Activated naive CD4-positive, alpha-beta T cell treated with anti-CD3 and anti-CD28 coated beads, Interleukin-2, amount 50 U/mL, for 72 hours (primary cell): ENCODE results near the gene CNTNAP5. TPM values are rescaled to one million over a fixed set of nuclear protein-coding genes. Genes with fewer than 3 reads are reported as not detected.

Experiments
- ATAC-seq, 2 donors: fragments of 150-1000 bp; cut with Tn5 transposase; 2 replicates each; pipeline ENCODE4 v1.10.0; 2021; ENCODE audit warnings: mild to moderate bottlenecking in 2 of 2, moderate library complexity in 2 of 2
- DNase-seq, 2 donors: peaks; one replicate each; pipeline ENCODE4 v3.0.0; 2021 to 2022; ENCODE audit warnings: low spot score in 2 of 2
- H3K27ac Mint-ChIP-seq, 2 donors: one replicate each; pipeline ENCODE4 v1.8.0; 2022; ENCODE audit warnings: mild to moderate bottlenecking in 2 of 2, mixed read lengths in 2 of 2
- H3K36me3 Mint-ChIP-seq, 2 donors: one replicate each; pipeline ENCODE4 v1.8.0; 2022; ENCODE audit warnings: mixed read lengths in 2 of 2
- H3K9me3 Mint-ChIP-seq, 2 donors: one replicate each; pipeline ENCODE4 v1.8.0; 2022; ENCODE audit warnings: mixed read lengths in 2 of 2
- total RNA-seq, 2 donors: library from RNA; stranded (reverse); gene quantifications; one replicate each; pipeline ENCODE4 v1.2.3, GENCODE V29; 2022

CNTNAP5 gene
- total RNA-seq, 2 donors from 2014 or later, result not detected

GRCh38 chr2:124558277-124558905, 533.3 kb downstream of the CNTNAP5 start:
- DNase-seq, result no peak
- no peak for ATAC-seq
- no peak overlapping the region for H3K27ac Mint-ChIP-seq
- peaks cover 7 to 11% of the 10 kb centered on the region in 2 donors for H3K9me3 Mint-ChIP-seq
- H3K36me3 Mint-ChIP-seq, result peaks cover 0 to 7% of the 10 kb centered on the region in 2 donors

GRCh38 chr2:124559236-124559635, 534.1 kb downstream of the CNTNAP5 start:
- H3K9me3 Mint-ChIP-seq, result peaks cover 12 to 16% of the 10 kb centered on the region in 2 donors

GRCh38 chr2:124560592-124561112, 535.6 kb downstream of the CNTNAP5 start:
- H3K9me3 Mint-ChIP-seq, result peaks cover 12 to 16% of the 10 kb centered on the region in 2 donors
- peaks cover 0 to 7% of the 10 kb centered on the region in 2 donors for H3K36me3 Mint-ChIP-seq
- no peak overlapping the region for H3K27ac Mint-ChIP-seq
- ATAC-seq (no peak), DNase-seq (no peak)

More at GRCh38 chr2:124559236-124559635, 534.1 kb downstream of the CNTNAP5 start:
- no peak for ATAC-seq
- no peak overlapping the region for H3K27ac Mint-ChIP-seq
- DNase-seq, result no peak
- peaks cover 0 to 7% of the 10 kb centered on the region in 2 donors for H3K36me3 Mint-ChIP-seq

DNA sequence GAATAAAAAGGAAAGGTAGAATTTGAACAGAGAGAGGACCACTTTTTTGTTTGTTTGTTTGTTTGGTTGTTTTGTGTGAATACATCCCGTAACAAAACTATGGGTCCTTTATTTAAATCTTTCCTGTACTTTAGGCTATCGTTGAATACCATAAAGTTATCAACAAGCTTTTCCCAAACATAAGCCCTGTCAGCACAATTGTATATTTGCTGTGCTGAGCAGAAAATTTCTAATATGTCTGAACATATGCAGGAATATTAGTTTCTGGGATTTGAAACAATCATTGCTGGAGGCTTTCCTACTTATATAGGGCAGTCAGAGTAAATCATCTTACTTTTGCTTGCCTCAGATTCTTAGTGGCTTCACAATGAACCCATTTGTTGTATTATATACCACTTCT, 536.4 kb downstream of the CNTNAP5 start:
- Mint-ChIP-seq H3K27ac (no peak overlapping the region), H3K36me3 (peaks cover 0 to 7% of the 10 kb centered on the region in 2 donors), H3K9me3 (peaks cover 12 to 16% of the 10 kb centered on the region in 2 donors)
- DNase-seq (no peak), ATAC-seq (no peak)

- no peaks in the 10 kb centered on the region for H3K36me3 Mint-ChIP-seq
- no peak for ATAC-seq
- H3K27ac Mint-ChIP-seq, result no peak overlapping the region
- DNase-seq, result no peak
- peaks cover 5 to 9% of the 10 kb centered on the region in 2 donors for H3K9me3 Mint-ChIP-seq
Measured at GRCh38 chr2:124563426-124563825, 538.3 kb downstream of the CNTNAP5 start.

DNA sequence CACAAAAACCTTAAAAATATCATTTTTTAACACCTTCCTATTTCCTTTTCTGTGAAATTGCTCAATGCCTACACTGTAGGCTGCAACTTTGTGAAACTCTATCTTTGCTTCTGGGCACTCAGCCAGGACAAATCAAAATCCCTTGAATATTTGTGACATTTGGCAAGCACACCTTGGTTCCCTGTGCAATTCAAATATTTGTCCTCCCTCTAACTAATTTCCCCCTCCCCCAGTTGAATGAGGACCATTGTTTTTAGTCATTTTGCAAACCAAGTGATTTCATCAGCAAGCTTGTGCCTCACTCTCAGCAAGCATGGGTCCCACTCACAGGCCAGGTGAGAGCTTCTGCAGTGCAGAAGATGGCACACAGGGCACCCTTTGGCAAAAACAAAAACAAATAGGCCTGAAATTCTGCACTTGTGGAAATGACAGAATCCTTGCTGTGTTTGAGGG, 541.5 kb downstream of the CNTNAP5 start:
- no peak for ATAC-seq
- no peak for DNase-seq
- H3K9me3 Mint-ChIP-seq, result peaks cover 11 to 25% of the 10 kb centered on the region in 2 donors
- H3K36me3 Mint-ChIP-seq, result no peaks in the 10 kb centered on the region
- no peak overlapping the region for H3K27ac Mint-ChIP-seq

DNA sequence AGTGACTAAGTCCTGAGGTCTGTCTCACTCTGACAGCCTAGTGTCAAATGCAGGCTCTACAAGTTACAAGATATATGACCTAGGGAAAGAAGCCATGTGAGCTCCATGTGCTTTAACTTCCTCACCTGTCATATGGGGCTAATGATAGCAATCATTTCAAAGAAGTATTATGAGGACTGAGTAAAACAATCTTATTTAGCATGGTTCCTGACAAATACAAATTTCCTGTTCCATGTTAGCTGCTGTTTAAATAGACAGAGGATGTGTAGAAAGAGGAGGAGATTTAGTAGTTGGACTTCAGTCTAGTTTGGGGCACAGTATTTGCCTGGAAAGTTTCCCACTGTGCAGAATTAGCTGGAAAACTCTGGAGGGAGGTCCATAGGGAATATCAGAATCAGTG, 545.8 kb downstream of the CNTNAP5 start:
- DNase-seq, result no peak
- no peak for ATAC-seq

DNA sequence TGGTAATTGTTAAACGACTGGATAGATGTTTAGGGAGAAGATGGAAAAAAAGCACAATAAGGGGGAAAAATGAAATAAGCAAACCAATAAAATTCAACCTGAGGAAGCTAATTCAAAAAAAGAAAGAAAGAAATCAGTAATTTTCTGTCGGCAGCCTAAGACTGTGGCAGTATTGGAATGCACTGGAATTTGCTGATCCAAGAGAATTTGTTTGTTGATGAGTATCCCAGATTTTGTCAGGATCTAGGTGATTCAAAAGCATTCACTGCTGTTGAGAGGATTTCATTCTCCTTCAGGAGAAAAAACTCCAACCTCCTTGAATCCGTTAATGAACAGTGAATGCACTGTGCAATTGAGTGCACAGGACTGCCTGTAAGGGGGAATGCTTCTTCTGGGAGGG, 546.7 kb downstream of the CNTNAP5 start:
- no peaks in the 10 kb centered on the region for H3K36me3 Mint-ChIP-seq
- DNase-seq (no peak), ATAC-seq (no peak)
- no peak overlapping the region for H3K27ac Mint-ChIP-seq
- H3K9me3 Mint-ChIP-seq, result peaks cover 6 to 20% of the 10 kb centered on the region in 2 donors

More for the DNA sequence above, 545.8 kb downstream of the CNTNAP5 start:
- no peak overlapping the region for H3K27ac Mint-ChIP-seq
- no peaks in the 10 kb centered on the region for H3K36me3 Mint-ChIP-seq
- peaks cover 6 to 20% of the 10 kb centered on the region in 2 donors for H3K9me3 Mint-ChIP-seq

- ATAC-seq, result no peak
- no peak for DNase-seq
- Mint-ChIP-seq H3K36me3 (peaks cover 0 to 6% of the 10 kb centered on the region in 2 donors), H3K27ac (no peak overlapping the region), H3K9me3 (peaks cover 11 to 25% of the 10 kb centered on the region in 2 donors)
Measured at GRCh38 chr2:124572934-124573634, 548.0 kb downstream of the CNTNAP5 start.

DNA sequence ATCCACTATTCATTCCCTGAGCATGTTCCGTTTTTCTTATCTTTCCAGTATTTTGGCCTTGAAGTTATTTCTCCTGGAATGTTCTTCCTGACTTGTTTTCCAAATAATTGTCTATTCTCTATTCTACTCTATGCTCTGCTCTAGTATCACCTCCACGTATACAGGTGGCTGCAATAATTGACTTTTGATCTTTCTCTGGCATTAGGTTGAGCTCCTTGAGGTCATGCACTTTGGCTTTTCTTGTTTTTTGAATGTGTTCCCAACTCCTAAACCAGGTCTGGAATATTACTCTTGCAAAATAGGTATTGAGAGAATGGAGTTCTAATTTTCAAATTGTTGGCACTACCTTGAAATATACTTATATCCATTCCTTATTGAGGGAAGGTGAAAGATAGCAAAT, 550.4 kb downstream of the CNTNAP5 start:
- DNase-seq (no peak), ATAC-seq (no peak)
- peaks cover 7 to 19% of the 10 kb centered on the region in 2 donors for H3K9me3 Mint-ChIP-seq
- H3K36me3 Mint-ChIP-seq, result peaks cover 0 to 6% of the 10 kb centered on the region in 2 donors
- H3K27ac Mint-ChIP-seq, result no peak overlapping the region

- DNase-seq, result no peak
- no peak overlapping the region for H3K27ac Mint-ChIP-seq
- ATAC-seq, result no peak
- H3K36me3 Mint-ChIP-seq, result peaks cover 0 to 6% of the 10 kb centered on the region in 2 donors
- H3K9me3 Mint-ChIP-seq, result peaks cover 14 to 18% of the 10 kb centered on the region in 2 donors
Measured at GRCh38 chr2:124580263-124580662, 555.2 kb downstream of the CNTNAP5 start.

- Mint-ChIP-seq H3K9me3 (peaks cover 13 to 14% of the 10 kb centered on the region in 2 donors), H3K27ac (no peak overlapping the region), H3K36me3 (peaks cover 0 to 3% of the 10 kb centered on the region in 2 donors)
- ATAC-seq (no peak), DNase-seq (no peak)
Measured at GRCh38 chr2:124582387-124582786, 557.3 kb downstream of the CNTNAP5 start.

- Mint-ChIP-seq H3K9me3 (peaks cover 12 to 16% of the 10 kb centered on the region in 2 donors), H3K27ac (no peak overlapping the region), H3K36me3 (no peaks in the 10 kb centered on the region)
- ATAC-seq (no peak), DNase-seq (no peak)
Measured at GRCh38 chr2:124584615-124585014, 559.5 kb downstream of the CNTNAP5 start.

DNA sequence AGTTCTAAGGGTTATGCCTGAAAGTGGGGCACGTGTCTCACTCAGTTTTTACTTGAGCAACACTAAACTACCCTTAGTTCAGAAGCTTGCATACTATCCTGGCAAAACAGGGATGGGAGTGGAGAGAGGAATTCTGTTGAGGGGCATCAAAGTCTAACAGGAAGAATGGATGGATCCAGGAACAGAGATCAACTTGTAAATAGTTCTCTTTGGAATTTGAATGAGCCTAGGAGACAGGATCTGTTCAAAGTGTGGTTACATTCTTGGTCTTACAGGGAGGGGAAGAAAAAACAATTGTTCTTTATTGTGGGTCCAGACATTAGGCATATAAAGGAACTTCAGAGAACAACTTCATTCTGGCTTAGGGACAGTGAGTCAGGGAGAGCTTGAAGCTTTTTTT, 560.2 kb downstream of the CNTNAP5 start:
- Mint-ChIP-seq H3K9me3 (peaks cover 15 to 21% of the 10 kb centered on the region in 2 donors), H3K27ac (no peak overlapping the region), H3K36me3 (no peaks in the 10 kb centered on the region)
- ATAC-seq (no peak), DNase-seq (no peak)

DNA sequence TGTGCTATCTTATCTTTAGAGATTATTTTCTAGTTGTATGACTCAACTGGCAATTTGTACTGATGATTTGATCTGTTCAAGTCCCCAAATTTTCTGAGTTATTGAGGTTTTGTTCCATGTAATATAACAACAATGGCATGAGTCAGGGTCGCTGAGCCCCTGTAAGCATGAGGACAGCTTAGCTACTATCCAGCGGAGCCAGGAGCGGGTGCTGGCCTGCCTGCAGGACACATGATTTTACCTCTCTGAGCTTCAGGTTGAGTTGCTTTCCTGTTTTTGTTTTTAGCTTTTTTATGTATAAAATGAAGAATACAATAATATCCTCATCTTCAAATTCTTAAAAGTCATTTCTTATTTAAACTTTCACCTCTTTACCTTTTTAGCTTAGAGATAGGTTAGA, 561.1 kb downstream of the CNTNAP5 start:
- Mint-ChIP-seq H3K9me3 (peaks cover 11 to 17% of the 10 kb centered on the region in 2 donors), H3K27ac (no peak overlapping the region), H3K36me3 (no peaks in the 10 kb centered on the region)
- DNase-seq (no peak), ATAC-seq (no peak)

DNA sequence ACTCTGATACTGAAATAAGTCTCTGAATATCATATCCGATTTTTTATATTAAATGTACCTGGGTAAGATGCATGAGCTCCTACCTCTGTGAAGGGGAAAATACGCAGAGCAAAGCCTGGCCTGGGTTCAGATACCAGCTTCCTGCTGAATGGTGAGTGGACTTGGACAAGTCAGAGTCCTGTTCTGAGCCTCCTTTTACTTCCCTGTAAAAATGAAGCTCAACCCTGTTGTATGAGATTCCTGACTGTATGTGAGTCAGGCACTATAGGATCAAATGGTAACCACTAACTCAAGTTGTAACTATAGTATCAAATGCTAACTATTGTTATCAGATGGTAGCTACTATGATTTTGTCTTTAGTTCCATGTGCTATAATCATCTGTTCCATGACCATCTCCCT, 561.7 kb downstream of the CNTNAP5 start:
- DNase-seq, result no peak
- H3K9me3 Mint-ChIP-seq, result peaks cover 11 to 17% of the 10 kb centered on the region in 2 donors
- no peak for ATAC-seq
- H3K27ac Mint-ChIP-seq, result no peak overlapping the region
- H3K36me3 Mint-ChIP-seq, result no peaks in the 10 kb centered on the region

DNA sequence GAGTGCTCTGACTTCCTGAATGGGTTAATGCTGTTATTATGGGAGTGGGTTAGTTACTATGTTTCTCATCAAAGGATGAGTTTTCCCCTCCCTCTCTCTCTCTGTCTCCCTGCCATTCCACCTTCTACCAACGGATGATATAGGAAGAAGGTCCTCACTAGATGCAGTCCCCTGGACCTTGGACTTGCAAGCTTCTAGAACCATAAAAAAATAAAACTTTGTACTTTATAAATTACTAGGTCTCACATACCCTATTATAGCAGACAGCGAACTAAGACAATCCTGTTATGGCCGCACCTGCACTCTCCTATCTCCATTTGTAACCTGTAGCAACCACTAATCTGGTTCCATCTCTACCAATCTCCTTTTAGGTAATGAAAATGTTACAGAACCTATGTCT, 564.9 kb downstream of the CNTNAP5 start:
- DNase-seq (no peak), ATAC-seq (no peak)
- no peaks in the 10 kb centered on the region for H3K36me3 Mint-ChIP-seq
- H3K9me3 Mint-ChIP-seq, result peaks cover 11 to 16% of the 10 kb centered on the region in 2 donors
- H3K27ac Mint-ChIP-seq, result no peak overlapping the region
